ENCODE measurements around the gene CARD19.
"Not testable (repeated sequence)": the region's sequence is repeated elsewhere in the genome, so short reads cannot be mapped to it uniquely, and the experiment has no call there.

Gene CARD19

DNA sequence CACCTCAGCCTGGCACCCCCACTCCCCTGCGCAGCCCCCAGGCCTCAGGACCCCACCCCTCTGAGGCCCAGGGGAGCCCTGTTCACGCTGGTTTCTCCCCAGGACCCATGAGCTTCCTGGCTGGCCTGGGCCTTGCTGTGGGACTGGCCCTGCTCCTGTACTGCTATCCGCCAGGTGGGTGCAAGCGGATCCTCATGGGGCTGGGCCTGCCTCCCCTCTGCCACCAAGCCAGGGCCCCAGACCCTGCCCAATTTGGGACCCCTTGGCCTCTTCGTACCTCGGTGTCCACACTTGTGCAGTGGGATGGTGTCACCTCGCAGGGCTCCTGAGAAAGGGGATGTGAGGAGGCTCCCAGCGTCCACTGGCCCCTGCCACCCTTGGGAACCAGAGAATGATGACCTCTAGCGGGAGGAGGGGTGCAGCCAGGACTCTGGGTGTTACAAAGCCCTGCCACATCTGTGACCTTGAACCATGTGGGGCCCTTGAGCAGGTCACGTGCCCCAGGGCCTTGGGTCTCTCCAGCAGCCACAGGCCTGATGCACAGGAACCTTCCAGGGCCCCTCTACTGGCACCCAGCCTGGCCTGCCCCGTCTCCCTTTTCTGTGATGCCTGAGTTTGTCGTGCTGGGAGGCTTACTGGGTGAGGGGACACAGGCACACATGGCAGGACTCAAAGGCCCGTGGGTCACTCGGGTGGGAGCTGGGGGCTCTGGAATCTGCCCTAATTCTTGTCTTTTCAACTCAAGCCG is 16.3 kb downstream of the CARD19 start:
- Mint-ChIP-seq H3K4me1 (peaks cover 43 to 78% of the 10 kb centered on the region in 2 donors), H3K27ac (peak overlapping the region; percentile 92), H3K4me3 (peak overlapping the region; percentile 4 to 32), H3K27me3 (no peaks in the 10 kb centered on the region), H3K36me3 (peaks cover 29 to 48% of the 10 kb centered on the region in 2 donors), H3K9me3 (no peaks in the 10 kb centered on the region)
- ATAC-seq (replicated peaks) (peak; percentile 1 to 2), DNase-seq (no peak)

- no peak for ATAC-seq (replicated peaks)
- Mint-ChIP-seq H3K4me1 (peaks cover 41 to 72% of the 10 kb centered on the region in 2 donors), H3K36me3 (peaks cover 29 to 43% of the 10 kb centered on the region in 2 donors), H3K27ac (peak overlapping the region; percentile 92), H3K27me3 (no peaks in the 10 kb centered on the region), H3K4me3 (peak overlapping the region; percentile 21 to 56), H3K9me3 (no peaks in the 10 kb centered on the region)
- DNase-seq = no peak
Measured at GRCh38 chr9:93112864-93113389, 16.9 kb downstream of the CARD19 start.

- Mint-ChIP-seq H3K4me3 (peak overlapping the region; percentile 19 to 52), H3K27ac (peak overlapping the region; percentile 93), H3K36me3 (peaks cover 26 to 46% of the 10 kb centered on the region in 2 donors), H3K27me3 (no peaks in the 10 kb centered on the region), H3K9me3 (no peaks in the 10 kb centered on the region), H3K4me1 (peaks cover 40 to 66% of the 10 kb centered on the region in 2 donors)
- DNase-seq = no peak
- ATAC-seq (replicated peaks) = no peak
Measured at GRCh38 chr9:93114169-93114983, 18.4 kb downstream of the CARD19 start.

- no peak for ATAC-seq (replicated peaks)
- peak overlapping the region; percentile 52 for H3K4me3 Mint-ChIP-seq
- H3K27me3 Mint-ChIP-seq = no peaks in the 10 kb centered on the region
- peak overlapping the region; percentile 93 for H3K27ac Mint-ChIP-seq
- DNase-seq = no peak
- H3K9me3 Mint-ChIP-seq = no peaks in the 10 kb centered on the region
- H3K36me3 Mint-ChIP-seq = peaks cover 29 to 51% of the 10 kb centered on the region in 2 donors
- peaks cover 46 to 68% of the 10 kb centered on the region in 2 donors for H3K4me1 Mint-ChIP-seq
Measured at GRCh38 chr9:93114984-93115335, 18.9 kb downstream of the CARD19 start.

DNA sequence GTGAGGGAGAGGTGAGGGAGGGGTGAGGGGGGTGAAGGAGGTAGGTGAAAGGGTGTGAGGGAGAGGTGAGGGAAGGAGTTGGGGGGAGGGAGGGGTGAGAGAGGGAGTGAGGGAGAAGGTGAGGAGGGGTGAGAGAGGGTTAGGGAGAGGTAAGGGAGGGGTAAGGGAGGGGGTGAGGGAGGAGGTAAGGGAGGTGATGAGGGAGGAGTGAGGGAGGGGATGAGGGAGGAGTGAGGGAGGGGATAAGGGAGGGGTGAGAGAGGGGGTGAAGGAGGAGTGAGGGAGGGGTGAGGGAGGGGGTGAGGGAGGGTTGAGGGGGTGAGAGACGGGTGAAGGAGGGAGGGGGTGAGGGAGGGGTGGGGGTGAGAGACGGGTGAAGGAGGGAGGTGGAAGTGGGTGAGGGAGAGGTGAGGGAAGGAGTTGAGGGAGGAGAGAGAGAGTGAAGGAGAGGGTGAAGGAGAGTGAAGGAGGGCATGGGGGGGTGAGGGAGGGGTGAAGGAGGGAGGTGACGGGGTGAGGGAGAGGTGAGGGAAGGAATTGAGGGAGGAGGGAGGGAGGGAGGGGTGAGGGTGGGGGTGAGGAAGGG is 19.6 kb downstream of the CARD19 start:
- Mint-ChIP-seq H3K4me3 (no peak overlapping the region), H3K4me1 (peaks cover 47 to 68% of the 10 kb centered on the region in 2 donors), H3K36me3 (peaks cover 30 to 49% of the 10 kb centered on the region in 2 donors), H3K27ac (no peak overlapping the region), H3K9me3 (no peaks in the 10 kb centered on the region), H3K27me3 (no peaks in the 10 kb centered on the region)
- DNase-seq (no peak), ATAC-seq (replicated peaks) (no peak)

DNA sequence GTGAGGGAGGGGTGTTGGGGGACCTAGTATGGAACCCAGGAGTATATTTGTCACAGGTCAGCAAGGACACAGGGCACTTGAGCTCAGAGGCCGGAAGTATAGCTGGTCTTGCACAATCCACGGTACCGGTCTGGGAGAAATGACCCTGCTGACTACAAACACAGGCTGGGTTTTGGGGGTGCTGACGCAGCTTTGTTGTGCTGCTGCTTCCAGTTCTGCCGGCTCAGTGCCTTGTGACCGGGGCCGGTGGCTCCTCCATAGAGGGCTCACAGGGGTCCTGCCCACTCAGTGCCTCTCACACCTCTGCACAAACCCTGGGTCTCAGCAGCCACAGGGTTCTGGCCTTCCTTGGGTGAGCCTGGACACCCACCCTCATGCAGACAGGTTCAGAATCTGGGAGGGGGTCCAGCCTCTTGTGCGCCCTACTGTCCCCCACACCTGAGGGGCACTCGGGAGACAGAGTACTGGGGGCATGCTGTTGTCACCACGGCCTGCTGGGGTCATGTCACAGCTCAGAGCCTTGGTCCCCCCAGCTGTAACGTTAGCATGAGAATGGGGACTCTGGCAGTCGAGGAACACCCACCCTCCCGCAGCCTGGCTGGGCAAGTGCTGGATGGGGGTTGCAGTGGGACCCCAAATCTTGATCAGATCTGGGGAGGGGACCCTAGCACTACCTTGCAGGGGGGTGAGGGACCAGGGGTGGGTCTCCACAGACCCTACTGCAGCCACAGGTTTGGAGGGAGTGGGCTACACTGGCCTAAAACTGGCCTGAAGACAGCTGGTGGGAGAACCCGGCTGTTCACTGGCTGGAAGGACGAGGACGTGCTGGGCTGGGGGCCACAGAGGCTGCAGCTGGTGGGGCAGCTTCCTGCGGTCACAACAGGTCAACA is 20.3 kb downstream of the CARD19 start:
- Mint-ChIP-seq H3K4me3 (no peak overlapping the region), H3K36me3 (peaks cover 30 to 49% of the 10 kb centered on the region in 2 donors), H3K27me3 (no peaks in the 10 kb centered on the region), H3K9me3 (no peaks in the 10 kb centered on the region), H3K4me1 (peaks cover 42 to 67% of the 10 kb centered on the region in 2 donors), H3K27ac (peak overlapping the region; percentile 31)
- no peak for DNase-seq
- no peak for ATAC-seq (replicated peaks)

- not testable (repeated sequence) for DNase-seq; H3K4me3 Mint-ChIP-seq; H3K9me3 Mint-ChIP-seq; ATAC-seq (replicated peaks); H3K27ac Mint-ChIP-seq; H3K27me3 Mint-ChIP-seq
- Mint-ChIP-seq H3K4me1 (peaks cover 38 to 63% of the 10 kb centered on the region in 2 donors), H3K36me3 (peaks cover 36 to 55% of the 10 kb centered on the region in 2 donors)
Measured at GRCh38 chr9:93117521-93117920, 21.5 kb downstream of the CARD19 start.

DNA sequence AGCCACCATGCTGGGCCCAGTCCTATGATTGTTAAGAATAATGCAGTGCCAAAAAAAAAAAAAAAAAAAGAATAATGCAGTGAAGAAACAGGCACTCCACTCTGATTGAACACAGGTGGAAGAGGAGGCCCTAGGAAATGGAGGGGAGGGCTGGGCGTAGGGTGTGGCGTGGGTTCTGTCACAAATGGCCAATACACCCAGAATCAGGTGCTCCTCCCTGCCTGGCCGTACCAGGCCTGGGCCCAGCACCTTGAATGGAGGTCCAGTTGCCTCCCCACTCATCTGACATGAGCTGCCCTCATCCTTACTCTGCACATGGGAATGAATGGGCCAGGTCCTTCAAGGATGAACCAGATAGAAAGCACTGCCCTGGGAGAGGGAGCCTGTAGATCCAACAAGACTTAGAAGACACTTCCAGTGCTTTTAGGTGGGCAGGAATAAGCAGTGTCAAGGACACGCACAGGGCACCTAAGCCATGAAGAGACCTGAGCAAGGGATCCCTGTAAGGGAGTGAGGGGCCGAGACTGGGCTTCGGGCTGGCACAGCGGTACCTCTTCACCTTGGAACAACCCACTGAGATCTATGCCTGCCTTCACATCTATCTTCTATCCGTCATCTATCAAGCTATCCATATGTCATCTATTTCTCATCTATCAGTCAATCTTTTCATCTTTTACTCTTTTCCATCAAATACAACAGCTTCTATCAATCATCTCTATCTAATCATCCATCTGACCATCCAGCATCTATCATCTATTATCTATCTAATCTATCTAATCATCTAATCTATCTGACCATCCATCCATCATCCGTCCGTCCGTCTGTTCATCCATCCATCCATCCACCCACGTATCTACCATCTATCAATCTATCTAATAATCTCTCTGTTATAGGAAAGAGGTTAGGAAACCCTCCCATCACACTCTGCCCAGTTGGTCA is 22.2 kb downstream of the CARD19 start:
- H3K4me1 Mint-ChIP-seq = peaks cover 37 to 56% of the 10 kb centered on the region in 2 donors
- H3K4me3 Mint-ChIP-seq = no peak overlapping the region
- peaks cover 41 to 54% of the 10 kb centered on the region in 2 donors for H3K36me3 Mint-ChIP-seq
- ATAC-seq (replicated peaks) = no peak
- H3K27ac Mint-ChIP-seq = peak overlapping the region; percentile 2
- H3K27me3 Mint-ChIP-seq = no peaks in the 10 kb centered on the region
- no peaks in the 10 kb centered on the region for H3K9me3 Mint-ChIP-seq
- DNase-seq = no peak

DNA sequence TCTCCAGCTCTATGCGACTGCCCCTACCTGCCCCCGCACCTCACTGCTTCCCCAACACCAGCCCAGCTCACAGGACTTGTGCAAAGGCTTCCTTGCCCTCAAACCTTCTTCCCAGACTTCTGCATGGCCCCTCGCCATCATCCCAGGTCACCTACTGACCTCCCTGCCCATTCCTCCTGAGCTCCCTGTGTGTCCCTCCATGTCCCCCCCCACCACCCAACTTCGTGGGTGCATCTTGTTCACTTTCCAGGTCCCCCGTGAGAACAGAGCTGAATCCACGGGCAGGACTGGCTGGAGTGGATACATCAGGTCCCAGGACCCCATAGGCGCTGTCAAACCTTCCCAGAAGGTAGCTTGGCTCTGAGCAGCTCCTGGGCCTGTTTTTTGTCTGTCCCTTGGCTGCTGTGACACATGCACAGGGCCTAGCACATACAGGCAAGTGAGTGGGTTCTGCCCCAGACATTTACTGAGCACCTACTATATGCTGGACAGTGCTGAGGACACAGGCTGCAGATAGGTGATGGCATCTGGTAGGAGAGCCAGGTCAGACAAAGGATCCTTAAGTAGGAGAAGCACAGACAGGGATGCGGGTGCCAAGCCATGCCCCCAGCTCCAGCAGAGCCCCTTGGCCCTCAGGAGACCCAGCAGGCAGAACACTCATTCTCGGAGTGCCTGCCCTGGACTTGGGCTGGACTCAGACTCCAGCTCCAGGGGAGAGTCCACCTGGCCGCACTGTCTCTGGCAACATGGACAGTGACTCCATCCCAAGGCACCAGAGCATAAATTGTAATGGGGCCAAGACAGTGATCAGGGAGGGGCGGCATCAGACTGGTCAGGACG is 23.1 kb downstream of the CARD19 start:
- ATAC-seq (replicated peaks) = no peak
- Mint-ChIP-seq H3K27me3 (no peaks in the 10 kb centered on the region), H3K4me1 (peaks cover 33 to 47% of the 10 kb centered on the region in 2 donors), H3K9me3 (no peaks in the 10 kb centered on the region), H3K27ac (peak overlapping the region; percentile 92), H3K36me3 (peaks cover 45 to 52% of the 10 kb centered on the region in 2 donors), H3K4me3 (peak overlapping the region in 1 of 2 donors; percentile 13)
- no peak for DNase-seq

GRCh38 chr9:93119703-93119952 is 23.6 kb downstream of the CARD19 start:
- Mint-ChIP-seq H3K9me3 (no peaks in the 10 kb centered on the region), H3K4me1 (peaks cover 29 to 42% of the 10 kb centered on the region in 2 donors), H3K27ac (peak overlapping the region; percentile 92), H3K27me3 (no peaks in the 10 kb centered on the region), H3K36me3 (peaks cover 46 to 56% of the 10 kb centered on the region in 2 donors), H3K4me3 (peak overlapping the region; percentile 13 to 57)
- DNase-seq = no peak
- ATAC-seq (replicated peaks) = no peak

DNA sequence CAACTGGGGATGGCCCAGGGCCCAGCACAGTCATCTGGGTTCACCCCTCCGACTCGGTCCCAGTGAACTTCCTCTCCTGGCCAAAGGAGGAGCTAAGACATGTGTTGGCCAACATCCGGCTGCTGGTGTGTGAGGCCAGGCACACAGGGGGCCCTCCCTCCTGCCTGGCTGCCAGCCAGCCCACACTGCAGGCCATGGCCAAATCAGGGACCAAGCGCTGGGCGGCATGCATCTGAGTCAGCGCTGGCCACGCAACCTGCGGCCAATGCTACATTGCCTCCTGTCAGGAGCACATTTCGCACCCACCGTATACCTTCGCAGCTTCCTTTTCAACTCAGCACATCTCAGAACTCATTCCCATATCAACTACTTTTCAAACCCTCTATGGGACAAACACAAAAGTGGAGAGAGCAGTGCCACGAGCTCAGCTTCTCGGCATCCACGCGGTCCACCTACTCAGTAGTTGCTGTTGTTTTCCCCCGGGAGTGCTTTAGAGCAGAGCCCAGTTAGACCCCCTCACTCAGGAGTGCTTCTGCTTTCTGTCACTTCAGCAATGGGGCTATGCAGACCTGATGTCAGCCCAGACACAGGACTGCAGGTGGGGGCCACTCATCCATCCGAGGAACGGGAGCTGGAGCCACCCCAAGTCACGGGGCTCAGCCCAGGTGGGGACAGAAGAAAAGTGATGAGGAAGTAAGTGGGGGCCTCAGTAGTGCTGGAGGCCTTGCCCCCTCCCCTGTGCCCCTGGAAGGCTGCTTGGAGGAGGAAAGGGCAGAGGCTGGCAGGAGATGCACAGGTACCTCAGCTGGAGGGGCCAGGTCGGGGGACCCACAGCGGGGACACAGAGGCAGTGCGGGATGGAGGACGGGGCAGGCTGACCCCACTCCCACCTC is 24.2 kb downstream of the CARD19 start:
- DNase-seq = peak; percentile 66
- Mint-ChIP-seq H3K4me1 (peaks cover 24 to 36% of the 10 kb centered on the region in 2 donors), H3K27ac (peak overlapping the region; percentile 92), H3K9me3 (no peaks in the 10 kb centered on the region), H3K36me3 (peaks cover 46 to 56% of the 10 kb centered on the region in 2 donors), H3K4me3 (peak overlapping the region; percentile 13 to 57), H3K27me3 (no peaks in the 10 kb centered on the region)
- peak; percentile 94 to 97 for ATAC-seq (replicated peaks)
